ENCODE data around the gene POMC. TPM values are rescaled to one million over a fixed set of nuclear protein-coding genes. Genes with fewer than 3 reads are reported as not detected.

Gene POMC
- total and polyA plus RNA-seq, 2 experiments from 2014 or later = 4.4 to 6.0 TPM

- Histone ChIP-seq H3K4me1 (ENCODE audit: insufficient read depth) (peaks cover 8% of the 10 kb centered on the region), H2AFZ (no peak overlapping the region), H4K20me1 (ENCODE audit: insufficient read depth, poor library complexity, severe bottlenecking) (no peaks in the 10 kb centered on the region), H3K27me3 (peaks cover 50% of the 10 kb centered on the region), H3K36me3 (replicated peaks; ENCODE audit: insufficient read depth, low read depth) (no peaks in the 10 kb centered on the region), H3K79me2 (no peaks in the 10 kb centered on the region), H3K4me2 (no peak overlapping the region), H3K4me3 (no peak overlapping the region), H3K27ac (no peak overlapping the region), H3K9me3 (ENCODE audit: low read depth) (no peaks in the 10 kb centered on the region), H3K9me2 (replicated peaks; ENCODE audit: insufficient read depth) (no peaks in the 10 kb centered on the region)
- TF ChIP-seq EZH2phosphoT487 (IDR thresholded peaks at IDR 0.05; ENCODE audit: low read depth, severe bottlenecking, unreplicated experiment) = no peak
- no peak for TF ChIP-seq CTCF (IDR thresholded peaks at IDR 0.05; ENCODE audit: poor library complexity)
- TF ChIP-seq EZH2 (IDR thresholded peaks at IDR 0.05; ENCODE audit: borderline replicate concordance) = no peak
- no peak for DNase-seq (ENCODE audit: low spot score)
- WGBS (ENCODE audit: low lambda C conversion rate, missing lambda C conversion rate) = 92% methylated on average over 7 of the region's 7 CpGs
These were observed 2.5 kb upstream of the POMC start for GRCh38 chr2:25170888-25171287.

GRCh38 chr2:25169073-25169470, 692 bp upstream of the POMC start:
- Histone ChIP-seq H3K36me3 (replicated peaks; ENCODE audit: insufficient read depth, low read depth) (no peaks in the 10 kb centered on the region), H2AFZ (peak overlapping the region; percentile 97), H3K4me1 (ENCODE audit: insufficient read depth) (peaks cover 8% of the 10 kb centered on the region), H4K20me1 (ENCODE audit: insufficient read depth, poor library complexity, severe bottlenecking) (no peaks in the 10 kb centered on the region), H3K4me3 (no peak overlapping the region), H3K27ac (no peak overlapping the region), H3K9me3 (ENCODE audit: low read depth) (no peaks in the 10 kb centered on the region), H3K79me2 (no peaks in the 10 kb centered on the region), H3K27me3 (peaks cover 65% of the 10 kb centered on the region), H3K4me2 (peak overlapping the region; percentile 100), H3K9me2 (replicated peaks; ENCODE audit: insufficient read depth) (no peaks in the 10 kb centered on the region)
- DNase-seq (ENCODE audit: low spot score) = no peak
- TF ChIP-seq EZH2 (IDR thresholded peaks at IDR 0.05; ENCODE audit: borderline replicate concordance) (no peak), EZH2phosphoT487 (IDR thresholded peaks at IDR 0.05; ENCODE audit: low read depth, severe bottlenecking, unreplicated experiment) (no peak), CTCF (IDR thresholded peaks at IDR 0.05; ENCODE audit: poor library complexity) (no peak)
- WGBS (ENCODE audit: low lambda C conversion rate, missing lambda C conversion rate) = 55% methylated on average over 2 of the region's 2 CpGs

GRCh38 chr2:25165992-25166875, 2.1 kb downstream of the POMC start:
- Histone ChIP-seq H3K27me3 (peaks cover 65% of the 10 kb centered on the region), H3K27ac (no peak overlapping the region), H3K4me2 (no peak overlapping the region), H3K79me2 (no peaks in the 10 kb centered on the region), H3K4me1 (ENCODE audit: insufficient read depth) (peaks cover 8% of the 10 kb centered on the region), H2AFZ (no peak overlapping the region), H3K9me3 (ENCODE audit: low read depth) (no peaks in the 10 kb centered on the region), H3K9me2 (replicated peaks; ENCODE audit: insufficient read depth) (no peaks in the 10 kb centered on the region), H3K4me3 (no peak overlapping the region), H3K36me3 (replicated peaks; ENCODE audit: insufficient read depth, low read depth) (no peaks in the 10 kb centered on the region), H4K20me1 (ENCODE audit: insufficient read depth, poor library complexity, severe bottlenecking) (no peaks in the 10 kb centered on the region)
- 62% methylated on average over 10 of the region's 10 CpGs for WGBS (ENCODE audit: low lambda C conversion rate, missing lambda C conversion rate)
- TF ChIP-seq CTCF (IDR thresholded peaks at IDR 0.05; ENCODE audit: poor library complexity) (peak; percentile 30), EZH2phosphoT487 (IDR thresholded peaks at IDR 0.05; ENCODE audit: low read depth, severe bottlenecking, unreplicated experiment) (no peak)
- peak; percentile 29 for DNase-seq (ENCODE audit: low spot score)

Measured in hepatocyte (in vitro differentiated cells).